ENCODE data around the gene VEZT. TPM values are rescaled to one million over a fixed set of nuclear protein-coding genes. Genes with fewer than 3 reads are reported as not detected.
"Not testable (repeated sequence)": the region's sequence is repeated elsewhere in the genome, so short reads cannot be mapped to it uniquely, and the experiment has no call there.

The VEZT gene
- total RNA-seq, 4 donors from 2014 or later, result 73.0 to 90.3 (median 87.0) TPM

GRCh38 chr12:95323212-95323611 lies 105.6 kb downstream of the VEZT start:
- Histone ChIP-seq H3K27ac (replicated peaks in 1 of 4) (no peak overlapping the region), H3K27me3 (no peaks in the 10 kb centered on the region), H3K9me3 (no peaks in the 10 kb centered on the region), H3K36me3 (no peaks in the 10 kb centered on the region), H3K4me1 (peaks cover 7 to 40% (median 32%) of the 10 kb centered on the region in 4 donors), H3K4me3 (no peak overlapping the region)
- DNase-seq (ENCODE audit: extremely low spot score), result peak; percentile 57
- no peak for TF ChIP-seq POLR2A (IDR thresholded peaks at IDR 0.05; ENCODE audit: low read depth)
- no peak for TF ChIP-seq CTCF (IDR thresholded peaks at IDR 0.05)
- TF ChIP-seq POLR2AphosphoS5 (IDR thresholded peaks at IDR 0.05), result no peak
- no peak for TF ChIP-seq EP300 (IDR thresholded peaks at IDR 0.05)
- intact Hi-C loops (cut with DNase I), result no loop called here

- WGBS, result 61% methylated on average over 7 of the region's 7 CpGs
- H3K4me3 ChIP-seq; H3K9me3 ChIP-seq; intact Hi-C loops (cut with DNase I); H3K27ac ChIP-seq (replicated peaks in 1 of 4); H3K36me3 ChIP-seq; H3K27me3 ChIP-seq: not testable (repeated sequence)
- DNase-seq (ENCODE audit: extremely low spot score), result peak; percentile 31
- H3K4me1 ChIP-seq, result peaks cover 7 to 36% (median 31%) of the 10 kb centered on the region in 4 donors
These were observed 106.6 kb downstream of the VEZT start for GRCh38 chr12:95324246-95324645.

- Histone ChIP-seq H3K9me3 (no peaks in the 10 kb centered on the region), H3K4me1 (peaks cover 3 to 23% (median 20%) of the 10 kb centered on the region in 4 donors), H3K27ac (replicated peaks in 1 of 4) (no peak overlapping the region), H3K27me3 (no peaks in the 10 kb centered on the region), H3K36me3 (no peaks in the 10 kb centered on the region), H3K4me3 (no peak overlapping the region)
- intact Hi-C loops (cut with DNase I), result no loop called here
- no peak for DNase-seq (ENCODE audit: extremely low spot score)
- TF ChIP-seq CTCF (IDR thresholded peaks at IDR 0.05) (no peak), EP300 (IDR thresholded peaks at IDR 0.05) (no peak), POLR2A (IDR thresholded peaks at IDR 0.05; ENCODE audit: low read depth) (no peak), POLR2AphosphoS5 (IDR thresholded peaks at IDR 0.05) (no peak)
- WGBS, result 93% methylated on average over 4 of the region's 4 CpGs
These were observed 107.9 kb downstream of the VEZT start for GRCh38 chr12:95325501-95325900.

- Histone ChIP-seq H3K27me3 (no peaks in the 10 kb centered on the region), H3K4me1 (peaks cover 3 to 23% (median 16%) of the 10 kb centered on the region in 4 donors), H3K4me3 (no peak overlapping the region), H3K27ac (replicated peaks in 1 of 4) (peak overlapping the region in 3 of 4 donors; percentile 50 to 63 (median 60)), H3K9me3 (no peaks in the 10 kb centered on the region), H3K36me3 (no peaks in the 10 kb centered on the region)
- WGBS, result 25% methylated on average over 1 of the region's 1 CpG
- peak; percentile 75 for DNase-seq (ENCODE audit: extremely low spot score)
- no peak for TF ChIP-seq CTCF (IDR thresholded peaks at IDR 0.05)
- no peak for TF ChIP-seq POLR2AphosphoS5 (IDR thresholded peaks at IDR 0.05)
- TF ChIP-seq POLR2A (IDR thresholded peaks at IDR 0.05; ENCODE audit: low read depth), result no peak
- TF ChIP-seq EP300 (IDR thresholded peaks at IDR 0.05), result no peak
- intact Hi-C loops (cut with DNase I), result no loop called here
These were observed 108.8 kb downstream of the VEZT start for GRCh38 chr12:95326445-95326844.

- H3K27ac ChIP-seq (replicated peaks in 1 of 4), result peak overlapping the region in 1 of 4 donors; percentile 50
- no peak overlapping the region for H3K4me3 ChIP-seq
- H3K36me3 ChIP-seq, result no peaks in the 10 kb centered on the region
- DNase-seq (ENCODE audit: extremely low spot score), result peak; percentile 8
- WGBS, result 68% methylated on average over 5 of the region's 5 CpGs
- peaks cover 3 to 23% (median 16%) of the 10 kb centered on the region in 4 donors for H3K4me1 ChIP-seq
- no peaks in the 10 kb centered on the region for H3K9me3 ChIP-seq
- no peaks in the 10 kb centered on the region for H3K27me3 ChIP-seq
- intact Hi-C loops (cut with DNase I), result no loop called here
- TF ChIP-seq POLR2AphosphoS5 (IDR thresholded peaks at IDR 0.05), result no peak
- no peak for TF ChIP-seq POLR2A (IDR thresholded peaks at IDR 0.05; ENCODE audit: low read depth)
- no peak for TF ChIP-seq EP300 (IDR thresholded peaks at IDR 0.05)
- TF ChIP-seq CTCF (IDR thresholded peaks at IDR 0.05), result no peak
These were observed 109.2 kb downstream of the VEZT start for GRCh38 chr12:95326855-95327254.

Data from esophagus muscularis mucosa (tissue), 4 donors.